ENCODE results near the gene C16orf96. TPM values are rescaled to one million over a fixed set of nuclear protein-coding genes. Genes with fewer than 3 reads are reported as not detected.

The C16orf96 gene
- total and polyA plus RNA-seq, 2 of the 13 experiments (the other 11 are each of a cell fraction or from before 2014, with no cell fraction given): 0.03 TPM; not detected in 1

GRCh38 chr16:4618645-4619418 is 62.7 kb downstream of the C16orf96 start (continued):
- TF ChIP-seq ZNF75D (CRISPR knock-in tag; IDR thresholded peaks at IDR 0.05; ENCODE audit: borderline replicate concordance) (0 out of 2 replicates have a peak, but pooled peaks have one; percentile 28), ZKSCAN5 (CRISPR knock-in tag; IDR thresholded peaks at IDR 0.05) (no peak), ZNF224 (CRISPR knock-in tag; IDR thresholded peaks at IDR 0.05) (no peak), IKZF1 (IDR thresholded peaks at IDR 0.05) (no peak), STAG1 (CRISPR knock-in tag; IDR thresholded peaks at IDR 0.05) (no peak), HIC2 (CRISPR knock-in tag; IDR thresholded peaks at IDR 0.05; ENCODE audit: low read depth) (peak; percentile 95), ZNF816 (CRISPR knock-in tag; IDR thresholded peaks at IDR 0.05; ENCODE audit: borderline replicate concordance) (no peak), HBP1 (CRISPR knock-in tag; IDR thresholded peaks at IDR 0.05; ENCODE audit: low read depth) (no peak), ZEB1 (IDR thresholded peaks at IDR 0.05; ENCODE audit: insufficient replicate concordance, low read depth) (peak; percentile 71), FOSL2 (CRISPR knock-in tag; IDR thresholded peaks at IDR 0.05) (0 out of 2 replicates have a peak, but pooled peaks have one; percentile 3), ARHGAP35 (CRISPR knock-in tag; IDR thresholded peaks at IDR 0.05; ENCODE audit: borderline replicate concordance) (no peak), THAP7 (CRISPR knock-in tag; IDR thresholded peaks at IDR 0.05) (no peak), ZNF768 (CRISPR knock-in tag; IDR thresholded peaks at IDR 0.05) (no peak), BRD4 (CRISPR knock-in tag; IDR thresholded peaks at IDR 0.05) (0 out of 2 replicates have a peak, but pooled peaks have one; percentile 34), MAFK (conservative IDR thresholded peaks at IDR 0.05 in 1 of 2, IDR thresholded peaks at IDR 0.05 in 1 of 2; ENCODE audit: low read length in 2 of 2) (no peak), ZNF383 (CRISPR knock-in tag; IDR thresholded peaks at IDR 0.05; ENCODE audit: borderline replicate concordance) (no peak), ZNF280D (CRISPR knock-in tag; IDR thresholded peaks at IDR 0.05) (no peak), PREB (CRISPR knock-in tag; IDR thresholded peaks at IDR 0.05) (no peak), MYC (CRISPR knock-in tag; IDR thresholded peaks at IDR 0.05; ENCODE audit: borderline replicate concordance) (peak; percentile 50; the same call in 1 of the 2 replicates)

Data from HepG2 (cell line).